ENCODE data around the gene ENAH.

DNA sequence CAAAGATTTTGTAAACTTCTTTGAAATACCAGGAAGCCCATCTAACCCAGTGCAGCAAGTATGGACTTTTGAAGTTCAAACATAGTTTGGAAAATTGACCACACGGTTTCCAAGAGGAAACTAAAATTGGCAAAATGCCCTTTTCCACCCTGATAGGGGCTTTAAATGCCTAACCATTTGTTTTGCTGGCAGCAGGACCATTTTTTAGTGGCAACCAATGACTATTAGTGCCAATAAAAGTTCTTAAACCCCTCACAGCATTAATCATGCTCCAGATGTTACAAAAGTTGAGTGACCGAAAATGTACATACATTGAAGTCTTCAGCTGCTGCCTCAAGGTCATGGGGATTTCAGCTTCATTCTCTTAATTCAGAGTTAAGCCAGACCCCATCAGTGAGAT, 46.4 kb upstream of the ENAH start:
- TF ChIP-seq, protein P1, sequence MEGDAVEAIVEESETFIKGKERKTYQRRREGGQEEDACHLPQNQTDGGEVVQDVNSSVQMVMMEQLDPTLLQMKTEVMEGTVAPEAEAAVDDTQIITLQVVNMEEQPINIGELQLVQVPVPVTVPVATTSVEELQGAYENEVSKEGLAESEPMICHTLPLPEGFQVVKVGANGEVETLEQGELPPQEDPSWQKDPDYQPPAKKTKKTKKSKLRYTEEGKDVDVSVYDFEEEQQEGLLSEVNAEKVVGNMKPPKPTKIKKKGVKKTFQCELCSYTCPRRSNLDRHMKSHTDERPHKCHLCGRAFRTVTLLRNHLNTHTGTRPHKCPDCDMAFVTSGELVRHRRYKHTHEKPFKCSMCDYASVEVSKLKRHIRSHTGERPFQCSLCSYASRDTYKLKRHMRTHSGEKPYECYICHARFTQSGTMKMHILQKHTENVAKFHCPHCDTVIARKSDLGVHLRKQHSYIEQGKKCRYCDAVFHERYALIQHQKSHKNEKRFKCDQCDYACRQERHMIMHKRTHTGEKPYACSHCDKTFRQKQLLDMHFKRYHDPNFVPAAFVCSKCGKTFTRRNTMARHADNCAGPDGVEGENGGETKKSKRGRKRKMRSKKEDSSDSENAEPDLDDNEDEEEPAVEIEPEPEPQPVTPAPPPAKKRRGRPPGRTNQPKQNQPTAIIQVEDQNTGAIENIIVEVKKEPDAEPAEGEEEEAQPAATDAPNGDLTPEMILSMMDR (optimal IDR thresholded peaks at IDR 0.05 in 1 of 3, IDR thresholded peaks at IDR 0.05 in 1 of 3, conservative IDR thresholded peaks at IDR 0.05 in 1 of 3; ENCODE audit: extremely low read depth in 1 of 3, insufficient read depth in 2 of 3, low read length in 3 of 3), result no peak
- no peak for TF ChIP-seq EZH2 (IDR thresholded peaks at IDR 0.05; ENCODE audit: low read length)
